Astrocyte (in vitro differentiated cells and primary cell): Measurements from ENCODE around the gene RAD51. TPM values are rescaled to one million over a fixed set of nuclear protein-coding genes. Genes with fewer than 3 reads are reported as not detected.

Source experiments
- DNase-seq: peaks from one replicate; pipeline ENCODE4 v3.0.0-alpha.2; 2010; ENCODE audit warnings: low read depth
- FAIRE-seq: peaks from 2 replicates; lab custom pipeline; 2011; peaks lifted over from hg19 to GRCh38; lab: Jason Lieb, UNC
- H2AFZ ChIP-seq: 2 replicates; pipeline ENCODE4 v1.6.0; 2012; ENCODE audit warnings: low read depth, low read length, inconsistent platforms
- H3K27ac ChIP-seq: 2 replicates; pipeline ENCODE4 v1.5.1; 2011; ENCODE audit warnings: low read depth, low read length, inconsistent platforms
- H3K27me3 ChIP-seq: 2 replicates; pipeline ENCODE4 v1.6.0; 2011; ENCODE audit warnings: low read length, inconsistent platforms; ENCODE audit not compliant: insufficient read depth
- H3K36me3 ChIP-seq: 2 replicates; pipeline ENCODE4 v1.5.1; 2011; ENCODE audit warnings: low read length, inconsistent platforms; ENCODE audit not compliant: insufficient read depth
- H3K4me1 ChIP-seq: 2 replicates; pipeline ENCODE4 v1.5.1; 2011; ENCODE audit warnings: low read length, inconsistent platforms; ENCODE audit not compliant: insufficient read depth
- H3K4me2 ChIP-seq: 2 replicates; pipeline ENCODE4 v1.6.0; 2012; ENCODE audit warnings: low read length, inconsistent platforms
- H3K4me3 ChIP-seq: 2 replicates; pipeline ENCODE4 v1.5.1; 2011; ENCODE audit warnings: low read depth, mild to moderate bottlenecking, low read length, inconsistent platforms; ENCODE audit not compliant: insufficient read depth
- H3K79me2 ChIP-seq: 2 replicates; pipeline ENCODE4 v1.6.0; 2012; ENCODE audit warnings: mild to moderate bottlenecking, low read length, inconsistent platforms; ENCODE audit not compliant: insufficient read depth
- H3K9ac ChIP-seq: 2 replicates; pipeline ENCODE4 v1.6.0; 2012; ENCODE audit warnings: mild to moderate bottlenecking, low read length, inconsistent platforms
- H3K9me3 ChIP-seq: 2 replicates; pipeline ENCODE4 v1.5.1; 2012; ENCODE audit warnings: low read depth, mild to moderate bottlenecking, low read length, inconsistent platforms; ENCODE audit not compliant: insufficient read depth
- H4K20me1 ChIP-seq: 2 replicates; pipeline ENCODE4 v1.6.0; 2012; ENCODE audit warnings: low read length, inconsistent platforms; ENCODE audit not compliant: insufficient read depth
- H3K27ac Mint-ChIP-seq: one replicate; pipeline ENCODE4 v1.8.0; 2021; ENCODE audit warnings: mild to moderate bottlenecking, mixed read lengths; ENCODE audit not compliant: unreplicated experiment
- H3K27me3 Mint-ChIP-seq: one replicate; pipeline ENCODE4 v1.8.0; 2021; ENCODE audit warnings: low read depth, mixed read lengths; ENCODE audit not compliant: unreplicated experiment
- H3K36me3 Mint-ChIP-seq: one replicate; pipeline ENCODE4 v1.8.0; 2021; ENCODE audit warnings: low read depth, mixed read lengths; ENCODE audit not compliant: unreplicated experiment
- H3K4me1 Mint-ChIP-seq: one replicate; pipeline ENCODE4 v1.8.0; 2021; ENCODE audit warnings: low read depth, mixed read lengths; ENCODE audit not compliant: unreplicated experiment
- H3K4me3 Mint-ChIP-seq: one replicate; pipeline ENCODE4 v1.8.0; 2021; ENCODE audit warnings: mild to moderate bottlenecking, moderate library complexity, mixed read lengths; ENCODE audit not compliant: unreplicated experiment
- H3K9me3 Mint-ChIP-seq: one replicate; pipeline ENCODE4 v1.8.0; 2021; ENCODE audit warnings: mild to moderate bottlenecking, mixed read lengths; ENCODE audit not compliant: unreplicated experiment
- EZH2 ChIP-seq: IDR thresholded peaks from 2 replicates; pipeline ENCODE4 v1.6.1; 2012; ENCODE audit warnings: mild to moderate bottlenecking, low read length, inconsistent platforms; ENCODE audit not compliant: insufficient read depth
- total RNA-seq: library from RNA; stranded (reverse); gene quantifications from 2 replicates; pipeline ENCODE4 v1.2.1, GENCODE V29; 2021
- TF ChIP-seq, protein P1 (sequence below): IDR thresholded peaks from 2 replicates; pipeline ENCODE4 v1.5.1; 2011; ENCODE audit warnings: low read depth, mild to moderate bottlenecking, inconsistent platforms, low read length, moderate library complexity; ENCODE audit not compliant: insufficient read depth

RAD51 gene
- total RNA-seq, 1 donor from 2014 or later, result 3.6 TPM

DNA sequence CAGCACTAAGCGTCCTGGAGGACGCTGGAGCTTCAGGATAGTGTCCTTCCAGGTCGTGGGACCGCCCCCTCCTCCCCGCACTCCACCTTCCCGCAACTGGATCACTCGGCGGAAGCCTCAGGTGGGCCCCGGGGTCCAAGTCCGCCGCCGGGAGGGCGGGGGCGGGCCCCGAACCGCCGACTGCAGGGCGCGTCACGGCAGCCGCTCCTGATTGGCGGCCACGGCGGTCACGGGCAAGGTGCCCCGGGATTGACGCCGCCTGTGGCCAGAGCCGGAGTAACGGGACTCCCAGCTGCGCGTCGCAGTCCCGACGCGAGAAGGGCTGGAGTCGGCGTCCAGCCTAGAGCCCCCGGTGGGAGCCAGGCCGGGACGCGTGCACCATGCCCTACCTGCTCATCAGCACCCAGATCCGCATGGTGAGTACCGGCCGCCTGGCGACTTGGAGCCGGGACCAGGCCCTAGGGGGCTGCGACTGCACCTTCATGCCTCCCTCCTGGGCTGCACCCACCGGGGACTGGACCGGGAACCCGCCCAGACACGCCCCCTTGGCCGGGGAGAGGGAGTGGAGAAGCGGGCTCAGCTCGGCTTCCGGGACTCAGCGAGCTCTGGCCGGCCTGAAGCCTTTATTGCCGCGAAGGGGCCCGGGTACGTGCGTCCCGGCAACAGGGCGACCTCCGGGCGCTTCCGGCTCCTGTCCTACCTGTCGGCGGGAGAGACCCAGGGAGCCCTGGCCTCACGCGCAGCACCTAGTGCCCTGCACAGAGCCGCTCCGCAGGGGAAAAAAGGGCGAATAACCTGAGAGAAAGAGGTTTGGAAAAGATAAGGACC lies 69.0 kb downstream of the RAD51 start, which contains the start of gene GCHFR:
Gene GCHFR, plus strand, starts transcription at position 268 of the 828 bp plus-strand sequence. Its CDS starts 113 bp downstream, at position 381.
- DNase-seq (peak; percentile 32), FAIRE-seq (no peak)
- H3K27me3 Mint-ChIP-seq, result no peaks in the 10 kb centered on the region
- no peaks in the 10 kb centered on the region for H3K36me3 Mint-ChIP-seq
- Histone ChIP-seq H3K79me2 (no peaks in the 10 kb centered on the region), H3K27ac (no peak within 1 kb of the TSS), H3K4me2 (peak within 1 kb of the TSS; percentile 95), H3K4me1 (peaks cover 46% of the 10 kb centered on the region), H3K4me3 (peak within 1 kb of the TSS; percentile 52), H3K9ac (peak within 1 kb of the TSS; percentile 59), H2AFZ (peak within 1 kb of the TSS; percentile 58), H3K27me3 (no peaks in the 10 kb centered on the region), H4K20me1 (peaks cover 30% of the 10 kb centered on the region), H3K9me3 (no peaks in the 10 kb centered on the region), H3K36me3 (no peaks in the 10 kb centered on the region)
- H3K4me3 Mint-ChIP-seq, result peak within 1 kb of the TSS; percentile 76
- TF ChIP-seq, protein P1, sequence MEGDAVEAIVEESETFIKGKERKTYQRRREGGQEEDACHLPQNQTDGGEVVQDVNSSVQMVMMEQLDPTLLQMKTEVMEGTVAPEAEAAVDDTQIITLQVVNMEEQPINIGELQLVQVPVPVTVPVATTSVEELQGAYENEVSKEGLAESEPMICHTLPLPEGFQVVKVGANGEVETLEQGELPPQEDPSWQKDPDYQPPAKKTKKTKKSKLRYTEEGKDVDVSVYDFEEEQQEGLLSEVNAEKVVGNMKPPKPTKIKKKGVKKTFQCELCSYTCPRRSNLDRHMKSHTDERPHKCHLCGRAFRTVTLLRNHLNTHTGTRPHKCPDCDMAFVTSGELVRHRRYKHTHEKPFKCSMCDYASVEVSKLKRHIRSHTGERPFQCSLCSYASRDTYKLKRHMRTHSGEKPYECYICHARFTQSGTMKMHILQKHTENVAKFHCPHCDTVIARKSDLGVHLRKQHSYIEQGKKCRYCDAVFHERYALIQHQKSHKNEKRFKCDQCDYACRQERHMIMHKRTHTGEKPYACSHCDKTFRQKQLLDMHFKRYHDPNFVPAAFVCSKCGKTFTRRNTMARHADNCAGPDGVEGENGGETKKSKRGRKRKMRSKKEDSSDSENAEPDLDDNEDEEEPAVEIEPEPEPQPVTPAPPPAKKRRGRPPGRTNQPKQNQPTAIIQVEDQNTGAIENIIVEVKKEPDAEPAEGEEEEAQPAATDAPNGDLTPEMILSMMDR, result no peak
- TF ChIP-seq EZH2, result no peak
- peak within 1 kb of the TSS; percentile 81 for H3K27ac Mint-ChIP-seq
- peaks cover 13% of the 10 kb centered on the region for H3K4me1 Mint-ChIP-seq
- no peaks in the 10 kb centered on the region for H3K9me3 Mint-ChIP-seq

DNA sequence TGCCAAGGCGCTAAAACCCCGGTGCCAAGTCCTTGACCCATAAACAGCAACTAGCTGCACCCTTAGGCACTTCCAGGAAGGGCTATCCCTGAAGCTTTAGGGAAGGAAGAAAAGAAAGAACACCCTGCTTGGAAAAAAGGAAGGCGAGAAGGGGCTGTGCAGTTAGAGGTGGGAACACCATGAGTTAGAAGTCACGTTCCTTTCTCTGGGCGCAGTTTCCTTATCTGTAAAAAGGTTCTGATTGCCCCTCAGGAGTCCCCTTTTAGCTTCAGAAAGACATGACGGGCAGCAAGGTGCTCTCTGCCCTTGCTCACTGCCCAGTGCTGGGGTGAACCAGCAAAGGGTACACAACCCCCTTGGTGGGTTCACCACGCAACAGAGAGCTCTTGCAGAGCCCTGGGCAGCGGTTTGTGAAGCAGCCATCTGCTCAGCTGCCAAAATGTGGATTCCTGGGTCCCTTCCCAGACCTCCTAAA lies 69.7 kb downstream of the RAD51 start:
- Mint-ChIP-seq H3K9me3 (no peaks in the 10 kb centered on the region), H3K27me3 (no peaks in the 10 kb centered on the region), H3K36me3 (no peaks in the 10 kb centered on the region), H3K4me3 (peak overlapping the region; percentile 45), H3K27ac (peak overlapping the region; percentile 81), H3K4me1 (peaks cover 16% of the 10 kb centered on the region)
- Histone ChIP-seq H3K36me3 (no peaks in the 10 kb centered on the region), H4K20me1 (peaks cover 36% of the 10 kb centered on the region), H3K9ac (peak overlapping the region; percentile 59), H2AFZ (no peak overlapping the region), H3K27me3 (no peaks in the 10 kb centered on the region), H3K27ac (no peak overlapping the region), H3K4me1 (peaks cover 53% of the 10 kb centered on the region), H3K9me3 (no peaks in the 10 kb centered on the region), H3K4me2 (peak overlapping the region; percentile 95), H3K79me2 (no peaks in the 10 kb centered on the region), H3K4me3 (peak overlapping the region; percentile 52)
- FAIRE-seq, result no peak
- no peak for TF ChIP-seq EZH2
- TF ChIP-seq, protein P1, result no peak
- no peak for DNase-seq
